A549 (cell line): ENCODE results near the gene MYLIP.

Experiments used
- KDM1A ChIP-seq: fragments of 200-600 bp; sonication (generic); IDR thresholded peaks from 2 replicates; pipeline ENCODE4 v1.6.1; 2016; ENCODE audit warnings: low read depth, mild to moderate bottlenecking
- MYC ChIP-seq: IDR thresholded peaks from 2 replicates; pipeline ENCODE4 v1.6.1; 2012; ENCODE audit warnings: mild to moderate bottlenecking, inconsistent platforms, low read length, improper control_type of control experiment, borderline replicate concordance
- NFE2L2 ChIP-seq: fragments of 150-350 bp; conservative IDR thresholded peaks from 2 replicates; pipeline ENCODE4 v1.6.1; 2014; ENCODE audit warnings: low read length
- NR3C1 ChIP-seq: fragments of >200 bp; sonication (Bioruptor Twin); formaldehyde crosslinking; IDR thresholded peaks from 3 replicates; pipeline ENCODE4 v1.6.1; 2017
- POLR2A ChIP-seq: IDR thresholded peaks from 2 replicates; pipeline ENCODE4 v1.6.1; 2012; ENCODE audit warnings: mild to moderate bottlenecking, low read length
- TF ChIP-seq, protein P1 (sequence below): IDR thresholded peaks from 2 replicates; pipeline ENCODE4 v1.6.1; 2012
- TF ChIP-seq, protein P2 (sequence below): fragments of >200 bp; sonication (Bioruptor Twin); formaldehyde crosslinking; IDR thresholded peaks from 3 replicates; pipeline ENCODE4 v1.5.1; 2016

DNA sequence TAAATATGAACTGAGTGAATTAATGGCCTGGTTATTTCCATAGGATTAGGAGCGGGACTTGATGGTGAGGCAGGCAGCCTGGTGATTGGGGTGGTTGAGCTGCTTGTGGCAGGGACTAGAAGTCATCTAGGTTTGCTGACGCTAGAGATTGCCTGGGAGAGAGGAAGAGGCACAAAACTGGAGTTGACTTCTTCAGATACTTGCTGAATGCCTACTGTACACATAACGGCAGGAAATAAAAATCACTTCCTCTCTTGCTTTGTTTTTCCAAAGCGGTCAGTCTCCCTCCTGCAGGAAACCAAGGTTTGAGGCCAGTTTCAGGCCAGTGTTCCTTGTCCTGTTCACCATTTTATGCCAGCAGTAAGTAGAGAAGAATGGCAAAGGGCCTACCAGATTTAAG lies 36.7 kb upstream of the MYLIP start:
- no peak for TF ChIP-seq MYC
- TF ChIP-seq, protein P1, sequence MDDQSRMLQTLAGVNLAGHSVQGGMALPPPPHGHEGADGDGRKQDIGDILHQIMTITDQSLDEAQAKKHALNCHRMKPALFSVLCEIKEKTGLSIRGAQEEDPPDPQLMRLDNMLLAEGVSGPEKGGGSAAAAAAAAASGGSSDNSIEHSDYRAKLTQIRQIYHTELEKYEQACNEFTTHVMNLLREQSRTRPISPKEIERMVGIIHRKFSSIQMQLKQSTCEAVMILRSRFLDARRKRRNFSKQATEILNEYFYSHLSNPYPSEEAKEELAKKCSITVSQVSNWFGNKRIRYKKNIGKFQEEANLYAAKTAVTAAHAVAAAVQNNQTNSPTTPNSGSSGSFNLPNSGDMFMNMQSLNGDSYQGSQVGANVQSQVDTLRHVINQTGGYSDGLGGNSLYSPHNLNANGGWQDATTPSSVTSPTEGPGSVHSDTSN: no peak
- no peak for TF ChIP-seq KDM1A
- TF ChIP-seq, protein P2, sequence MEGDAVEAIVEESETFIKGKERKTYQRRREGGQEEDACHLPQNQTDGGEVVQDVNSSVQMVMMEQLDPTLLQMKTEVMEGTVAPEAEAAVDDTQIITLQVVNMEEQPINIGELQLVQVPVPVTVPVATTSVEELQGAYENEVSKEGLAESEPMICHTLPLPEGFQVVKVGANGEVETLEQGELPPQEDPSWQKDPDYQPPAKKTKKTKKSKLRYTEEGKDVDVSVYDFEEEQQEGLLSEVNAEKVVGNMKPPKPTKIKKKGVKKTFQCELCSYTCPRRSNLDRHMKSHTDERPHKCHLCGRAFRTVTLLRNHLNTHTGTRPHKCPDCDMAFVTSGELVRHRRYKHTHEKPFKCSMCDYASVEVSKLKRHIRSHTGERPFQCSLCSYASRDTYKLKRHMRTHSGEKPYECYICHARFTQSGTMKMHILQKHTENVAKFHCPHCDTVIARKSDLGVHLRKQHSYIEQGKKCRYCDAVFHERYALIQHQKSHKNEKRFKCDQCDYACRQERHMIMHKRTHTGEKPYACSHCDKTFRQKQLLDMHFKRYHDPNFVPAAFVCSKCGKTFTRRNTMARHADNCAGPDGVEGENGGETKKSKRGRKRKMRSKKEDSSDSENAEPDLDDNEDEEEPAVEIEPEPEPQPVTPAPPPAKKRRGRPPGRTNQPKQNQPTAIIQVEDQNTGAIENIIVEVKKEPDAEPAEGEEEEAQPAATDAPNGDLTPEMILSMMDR: no peak
- no peak for TF ChIP-seq POLR2A
- no peak for TF ChIP-seq NR3C1
- TF ChIP-seq NFE2L2: no peak
